Heart left ventricle (tissue), 16 donors: ENCODE measurements around the gene AGT. TPM values are rescaled to one million over a fixed set of nuclear protein-coding genes. Genes with fewer than 3 reads are reported as not detected.

Source experiments
- ATAC-seq, 4 donors: fragments of 200-7000 bp; cut with Tn5 transposase; one replicate each; pipeline ENCODE4 v1.9.1; 2020 to 2022; ENCODE audit warnings: moderate library complexity in 4 of 4, mild to moderate bottlenecking in 3 of 4, moderate number of reproducible peaks in 1 of 4
- DNase-seq, 5 donors: peaks; one replicate each; pipeline ENCODE4 v3.0.0-alpha.2; 2020
- H3K27ac ChIP-seq, 12 donors: fragments of 200-600 bp; sonication (generic) in 4 of 12; one replicate each; pipeline versions ENCODE4 v1.5.0 to v1.8.0; 2016 to 2022; ENCODE audit warnings: mild to moderate bottlenecking in 2 of 12
- H3K27me3 ChIP-seq, 9 donors: fragments of 200-600 bp; sonication (generic) in 2 of 9; one replicate each; pipeline versions ENCODE4 v1.5.1 to v1.8.0; 2016 to 2022; ENCODE audit warnings: mild to moderate bottlenecking in 3 of 9
- H3K36me3 ChIP-seq, 9 donors: fragments of 200-600 bp; sonication (generic) in 2 of 9; one replicate each; pipeline versions ENCODE4 v1.5.0 to v1.8.0; 2018 to 2022; ENCODE audit warnings: mild to moderate bottlenecking in 2 of 9
- H3K4me1 ChIP-seq, 12 donors: fragments of 200-600 bp; sonication (generic) in 4 of 12; one replicate each; pipeline versions ENCODE4 v1.5.0 to v1.8.0; 2016 to 2022; ENCODE audit warnings: mild to moderate bottlenecking in 3 of 12
- H3K4me3 ChIP-seq, 12 donors: fragments of 200-600 bp; sonication (generic) in 4 of 12; one replicate each; pipeline versions ENCODE4 v1.5.0 to v1.8.0; 2017 to 2022; ENCODE audit warnings: mild to moderate bottlenecking in 9 of 12, moderate library complexity in 4 of 12
- H3K9me3 ChIP-seq, 12 donors: fragments of 200-600 bp; sonication (generic) in 4 of 12; one replicate each; pipeline versions ENCODE4 v1.5.0 to v1.8.0; 2016 to 2022; ENCODE audit warnings: mild to moderate bottlenecking in 1 of 12
- POLR2A ChIP-seq, 2 donors: fragments of 450-650 bp; IDR thresholded peaks; one replicate each; pipeline ENCODE4 v1.6.1; 2017; ENCODE audit warnings: antibody characterized with exemption in 2 of 2, mild to moderate bottlenecking in 2 of 2, moderate library complexity in 2 of 2
- WGBS, 4 donors: extraction: QIAGEN DNeasy Blood & Tissue Kit in 2 of 4; methylation state at CpG; one replicate each; pipeline versions ENCODE4 v1.1.5 to v1.1.7; 2013 to 2018; 5-methylcytosine and 5-hydroxymethylcytosine counted together
- intact Hi-C, 10 donors: fragments of 100-400 bp; cut with DNase I; formaldehyde crosslinking; loops; one replicate each; pipeline versions ENCODE4 v1.11.1 to v1.14.2; 2022
- polyA plus RNA-seq, 2 donors: library from polyadenylated mRNA; stranded (reverse); fragments of 200-250 nt; gene quantifications; one replicate each; pipeline ENCODE4 v1.2.3, GENCODE V29; 2013
- total RNA-seq, 9 donors: library from RNA; depleted of rRNA in 2 of 9; stranded (reverse); fragments of >200 nt in 2 of 9; fragmentation: NEBNext Ultra II Directional in 3 of 9; extraction: Animal tissue kit (Norgen Biotek cat#: 25700) in 3 of 9; gene quantifications; one replicate each; pipeline versions ENCODE4 v1.1.0 to v1.2.4, GENCODE V29; 2016 to 2023
- TF ChIP-seq, protein P1 (sequence below), 12 donors: fragments of 200-600 bp; sonication (generic) in 4 of 12; IDR thresholded peaks; one replicate each; pipeline versions ENCODE4 v1.5.0 to v1.8.0; 2018 to 2022; ENCODE audit warnings: antibody characterized with exemption in 12 of 12, mild to moderate bottlenecking in 5 of 12
- donor health status: ischemic (EF 13 %, LVEDD 7.1; RV severe dilation, severe dysfunction).
- donor health status: healthy with polysubstance abuse.
- donor health status: DM: no; HTN: yes; CAD: no.
- donor health status: DM: no; HTN: no; CAD: no.
- donor health status: ischemic (EF 25% LVEDD 6.9; RV normal size, moderate dysfunction).
- donor health status: ischemic (EF 25% LVEDD 5.7; RV mildly dilated, moderate dysfunction).
- donor health status: healthy.
- donor health status: DM: yes; HTN: yes; CAD: no.
- donor health status: ischemic (EF 35%, LVEDD 5.7; RV mildly dilated, moderate dysfunction).
- donor health status: nonischemic (EF 11% LVEDD 7.7; RV severe dilation, severe dysfunction).
- donor health status: DM: yes; HTN: yes; CAD: no.
- donor health status: PGD.
- donor health status: ischemic (EF 29% LVEDD 5.4; RV normal size, mild dysfunction).
- donor health status: nonischemic (EF 23%, LVEDD 6.1; RV moderate dilation, normal function).

AGT gene
- total and polyA plus RNA-seq, 11 donors: 37.1 to 182 (median 69.8) TPM

DNA sequence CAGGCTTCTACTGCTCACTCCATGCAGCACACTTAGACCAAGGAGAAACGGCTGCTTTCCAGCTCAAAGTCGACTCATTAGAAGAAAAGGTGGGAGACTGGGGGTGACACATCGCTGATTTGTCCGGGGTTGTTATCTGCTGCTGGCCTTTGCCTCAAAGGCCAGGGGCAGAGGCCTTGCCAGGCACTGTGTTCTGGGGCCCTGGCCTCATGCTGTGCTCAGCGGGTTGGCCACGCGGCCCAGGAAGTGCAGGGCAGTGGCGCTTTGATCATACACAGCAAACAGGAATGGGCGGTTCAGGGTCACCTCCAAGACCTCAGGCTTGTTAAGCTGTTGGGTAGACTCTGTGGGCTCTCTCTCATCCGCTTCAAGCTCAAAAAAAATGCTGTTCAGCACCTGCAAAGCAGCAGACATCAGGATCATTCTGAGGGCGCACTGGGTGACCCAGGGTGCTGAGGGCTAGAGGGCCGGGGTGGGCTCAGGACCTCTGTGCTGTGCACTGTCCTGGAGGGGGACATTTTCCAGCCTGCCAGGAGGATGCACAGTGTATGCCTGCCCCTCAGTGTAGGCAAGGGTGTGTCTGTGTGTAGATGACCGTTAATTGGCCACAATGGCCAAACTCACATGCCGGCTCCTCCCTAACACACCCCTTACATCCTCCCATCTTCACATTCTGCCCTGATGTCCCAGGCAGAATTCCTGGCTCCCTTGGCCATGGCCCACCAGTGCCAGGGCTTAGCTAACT is 10.8 kb downstream of the AGT start:
- DNase-seq: no peak
- no peak for TF ChIP-seq POLR2A (IDR thresholded peaks at IDR 0.05)
- TF ChIP-seq, protein P1, sequence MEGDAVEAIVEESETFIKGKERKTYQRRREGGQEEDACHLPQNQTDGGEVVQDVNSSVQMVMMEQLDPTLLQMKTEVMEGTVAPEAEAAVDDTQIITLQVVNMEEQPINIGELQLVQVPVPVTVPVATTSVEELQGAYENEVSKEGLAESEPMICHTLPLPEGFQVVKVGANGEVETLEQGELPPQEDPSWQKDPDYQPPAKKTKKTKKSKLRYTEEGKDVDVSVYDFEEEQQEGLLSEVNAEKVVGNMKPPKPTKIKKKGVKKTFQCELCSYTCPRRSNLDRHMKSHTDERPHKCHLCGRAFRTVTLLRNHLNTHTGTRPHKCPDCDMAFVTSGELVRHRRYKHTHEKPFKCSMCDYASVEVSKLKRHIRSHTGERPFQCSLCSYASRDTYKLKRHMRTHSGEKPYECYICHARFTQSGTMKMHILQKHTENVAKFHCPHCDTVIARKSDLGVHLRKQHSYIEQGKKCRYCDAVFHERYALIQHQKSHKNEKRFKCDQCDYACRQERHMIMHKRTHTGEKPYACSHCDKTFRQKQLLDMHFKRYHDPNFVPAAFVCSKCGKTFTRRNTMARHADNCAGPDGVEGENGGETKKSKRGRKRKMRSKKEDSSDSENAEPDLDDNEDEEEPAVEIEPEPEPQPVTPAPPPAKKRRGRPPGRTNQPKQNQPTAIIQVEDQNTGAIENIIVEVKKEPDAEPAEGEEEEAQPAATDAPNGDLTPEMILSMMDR (IDR thresholded peaks at IDR 0.05): no peak
- peaks cover 0 to 40% (median 20%) of the 10 kb centered on the region in 9 donors for H3K36me3 ChIP-seq

DNA sequence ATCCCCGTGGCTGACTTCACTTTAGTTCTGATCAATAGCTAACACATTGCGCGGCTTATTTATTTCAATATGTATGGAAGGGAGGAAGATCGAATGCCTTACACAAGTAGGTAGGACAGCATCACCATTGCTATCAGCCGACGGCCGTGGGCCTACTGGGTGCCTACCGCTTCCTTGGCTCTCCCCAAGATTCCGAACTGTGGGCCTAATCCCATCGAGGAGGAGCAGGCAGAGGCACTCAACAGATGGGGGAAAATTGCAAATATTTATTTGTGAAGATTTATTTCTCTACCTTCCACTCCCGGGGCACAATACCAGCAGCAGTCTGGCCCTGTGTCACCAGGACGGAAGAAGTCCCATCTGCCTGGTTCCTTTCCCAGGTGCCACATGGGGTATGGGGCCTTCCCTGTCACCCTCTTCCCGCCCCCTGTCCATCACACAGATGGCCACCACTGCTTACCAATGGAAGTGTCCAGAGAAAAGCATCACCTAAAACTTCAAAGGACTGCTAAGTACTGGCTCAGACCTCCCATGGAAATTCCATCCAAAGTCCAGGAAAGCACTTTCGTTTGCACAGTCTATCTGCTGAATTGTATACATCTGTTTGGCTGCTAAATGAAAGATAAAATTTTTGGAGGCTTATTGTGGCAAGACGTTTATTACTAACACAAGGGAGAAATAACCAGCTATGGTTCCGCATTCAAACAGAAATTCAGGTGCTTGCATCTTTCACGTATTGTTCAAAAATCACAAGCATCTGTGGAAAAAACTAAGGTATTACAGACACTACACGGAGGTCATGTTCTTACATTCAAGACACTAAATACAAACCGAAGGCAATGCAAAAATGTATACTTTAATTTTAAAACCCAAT is 11.8 kb downstream of the AGT start:
- no peak for DNase-seq
- no peaks in the 10 kb centered on the region for H3K27me3 ChIP-seq
- peaks cover 0 to 12% (median 0%) of the 10 kb centered on the region in 12 donors for H3K4me1 ChIP-seq
- intact Hi-C loops: no loop called here
- TF ChIP-seq, protein P1 (IDR thresholded peaks at IDR 0.05): no peak
- no peak for TF ChIP-seq POLR2A (IDR thresholded peaks at IDR 0.05)
- no peak overlapping the region for H3K27ac ChIP-seq
- H3K9me3 ChIP-seq: no peaks in the 10 kb centered on the region
- peaks cover 0 to 37% (median 20%) of the 10 kb centered on the region in 9 donors for H3K36me3 ChIP-seq
- ATAC-seq: no peak
- no peak overlapping the region for H3K4me3 ChIP-seq
- 89 to 93% (median 91%) methylated on average over 19 of the region's 19 CpGs for WGBS, 4 donors

More for the DNA sequence above, 10.8 kb downstream of the AGT start:
- Histone ChIP-seq H3K27me3 (no peaks in the 10 kb centered on the region), H3K4me1 (peaks cover 0 to 5% (median 0%) of the 10 kb centered on the region in 12 donors), H3K27ac (no peak overlapping the region), H3K9me3 (no peaks in the 10 kb centered on the region), H3K4me3 (no peak overlapping the region)
- no peak for ATAC-seq
- intact Hi-C loops: no loop called here
- 68 to 72% (median 69%) methylated on average over 14 of the region's 14 CpGs for WGBS, 4 donors

DNA sequence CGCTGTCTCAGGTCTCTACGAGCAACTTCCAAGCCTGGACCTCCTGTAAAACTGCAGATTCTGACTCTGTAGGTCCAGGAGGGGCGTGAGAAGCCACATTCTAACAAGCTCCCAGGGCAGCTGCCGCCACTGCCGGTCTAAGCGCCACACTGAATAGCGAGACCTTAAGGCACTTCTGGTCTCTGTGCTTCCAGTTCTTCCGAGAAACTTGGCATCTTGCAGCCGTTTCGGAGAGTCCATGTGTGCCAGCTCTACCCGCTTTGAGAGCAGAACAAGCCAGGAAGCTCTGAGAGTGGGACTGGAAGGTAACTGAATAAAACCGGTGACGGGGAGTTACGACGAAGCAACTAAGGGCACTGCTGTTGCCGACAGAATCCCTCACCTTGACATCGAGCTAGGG is 12.5 kb downstream of the AGT start:
- H3K4me3 ChIP-seq: no peak overlapping the region
- H3K9me3 ChIP-seq: no peaks in the 10 kb centered on the region
- ATAC-seq (no peak), DNase-seq (no peak)
- H3K4me1 ChIP-seq: peaks cover 0 to 17% (median 0%) of the 10 kb centered on the region in 12 donors
- 84 to 90% (median 88%) methylated on average over 17 of the region's 17 CpGs for WGBS, 4 donors
- no peak for TF ChIP-seq POLR2A (IDR thresholded peaks at IDR 0.05)
- TF ChIP-seq, protein P1 (IDR thresholded peaks at IDR 0.05): no peak
- no peak overlapping the region for H3K27ac ChIP-seq
- intact Hi-C loops: no loop called here
- peaks cover 0 to 37% (median 20%) of the 10 kb centered on the region in 9 donors for H3K36me3 ChIP-seq
- H3K27me3 ChIP-seq: no peaks in the 10 kb centered on the region

DNA sequence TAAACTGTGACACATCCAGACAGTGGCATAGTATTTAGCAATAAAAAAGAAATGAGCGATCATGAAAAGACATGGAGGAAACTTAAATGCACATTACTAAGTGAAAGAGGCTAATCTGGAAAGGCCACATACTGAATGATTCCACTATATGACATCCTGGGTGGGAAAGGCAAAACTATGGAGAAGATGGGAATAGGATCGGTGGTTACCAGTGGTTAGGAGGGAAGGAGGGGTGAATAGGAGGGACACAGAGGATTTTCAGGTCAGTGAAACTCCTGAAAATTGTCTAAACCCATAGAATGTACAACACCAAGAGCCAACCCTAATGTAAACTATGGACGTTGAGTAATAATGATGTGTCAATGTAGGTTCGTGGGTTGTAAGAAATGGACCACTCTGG is 13.8 kb downstream of the AGT start:
- ATAC-seq (no peak), DNase-seq (no peak)
- Histone ChIP-seq H3K27me3 (no peaks in the 10 kb centered on the region), H3K36me3 (peaks cover 0 to 30% (median 20%) of the 10 kb centered on the region in 9 donors), H3K4me1 (peaks cover 0 to 15% (median 0%) of the 10 kb centered on the region in 12 donors), H3K27ac (no peak overlapping the region), H3K9me3 (no peaks in the 10 kb centered on the region), H3K4me3 (no peak overlapping the region)
- intact Hi-C loops: no loop called here
- TF ChIP-seq, protein P1 (IDR thresholded peaks at IDR 0.05): no peak
- no peak for TF ChIP-seq POLR2A (IDR thresholded peaks at IDR 0.05)
- 88 to 94% (median 93%) methylated on average over 4 of the region's 4 CpGs for WGBS, 4 donors
